ENCODE measurements around the gene TRIM7. TPM values are rescaled to one million over a fixed set of nuclear protein-coding genes. Genes with fewer than 3 reads are reported as not detected.

The TRIM7 gene
- total and polyA plus RNA-seq, 2 donors (not counting 1 experiment from before 2014, with no cell fraction given) = 1.7 to 7.4 TPM

- Histone ChIP-seq H3K27ac (ENCODE audit: low read length in 2 of 2) (no peak overlapping the region), H3K9me3 (ENCODE audit: control extremely low read depth in 1 of 3, control insufficient read depth in 2 of 3, insufficient read depth in 1 of 3, low read length in 2 of 3) (no peaks in the 10 kb centered on the region), H3K9ac (ENCODE audit: low read length) (no peak overlapping the region), H3K4me3 (ENCODE audit: control extremely low read depth in 1 of 5, extremely low read depth in 1 of 5, insufficient read depth in 1 of 5, low read depth in 2 of 5, low read length in 4 of 5) (no peak overlapping the region), H3K79me2 (ENCODE audit: control insufficient read depth, insufficient read depth, low read length) (peaks cover 41% of the 10 kb centered on the region), H3K4me2 (replicated peaks; ENCODE audit: low read depth, low read length, poor library complexity, severe bottlenecking) (no peak overlapping the region), H4K20me1 (ENCODE audit: control insufficient read depth, insufficient read depth, low read length, poor library complexity, severe bottlenecking) (peaks cover 1% of the 10 kb centered on the region), H2AFZ (ENCODE audit: insufficient read depth, low read depth, low read length, poor library complexity, severe bottlenecking) (no peak overlapping the region), H3K27me3 (replicated peaks in 1 of 4; ENCODE audit: control extremely low read depth in 1 of 4, control insufficient read depth in 3 of 4, insufficient read depth in 4 of 4, low read length in 3 of 4) (no peaks in the 10 kb centered on the region), H3K4me1 (ENCODE audit: control insufficient read depth in 2 of 2, insufficient read depth in 2 of 2, low read length in 2 of 2) (peaks cover 2 to 3% of the 10 kb centered on the region in 2 donors), H3K36me3 (replicated peaks in 1 of 2; ENCODE audit: control extremely low read depth in 1 of 2, control insufficient read depth in 1 of 2, extremely low read depth in 1 of 2, insufficient read depth in 2 of 2, low read length in 1 of 2) (peaks cover 0 to 47% of the 10 kb centered on the region in 2 experiments)
- Mint-ChIP-seq H3K4me3 (no peak overlapping the region), H3K4me1 (peaks cover 13% of the 10 kb centered on the region), H3K9me3 (ENCODE audit: insufficient read depth) (no peaks in the 10 kb centered on the region), H3K27ac (peak overlapping the region; percentile 20), H3K27me3 (no peaks in the 10 kb centered on the region)
- POLR2A ChIA-PET = no interaction called here
- 48% methylated on average over 4 of the region's 6 CpGs for WGBS (ENCODE audit: insufficient coverage)
- no peak for ATAC-seq (ENCODE audit: low read depth)
- no peak for DNase-seq
- CTCF ChIA-PET = no interaction called here
- TF ChIP-seq EZH2 (IDR thresholded peaks at IDR 0.05; ENCODE audit: borderline replicate concordance, insufficient read depth, low read depth, low read length, poor library complexity, severe bottlenecking) (no peak), CTCF (IDR thresholded peaks at IDR 0.05) (no peak)
- intact Hi-C loops (cut with micrococcal nuclease) = no loop called here
Measured at GRCh38 chr5:181230551-181230950, 25.6 kb upstream of the TRIM7 start.

GRCh38 chr5:181229996-181230395 lies 25.0 kb upstream of the TRIM7 start:
- intact Hi-C loops (cut with micrococcal nuclease) = no loop called here
- Mint-ChIP-seq H3K27me3 (no peaks in the 10 kb centered on the region), H3K27ac (peak overlapping the region; percentile 15), H3K4me1 (peaks cover 19% of the 10 kb centered on the region), H3K9me3 (ENCODE audit: insufficient read depth) (no peaks in the 10 kb centered on the region), H3K4me3 (no peak overlapping the region)
- no peak overlapping the region for H3K4me2 ChIP-seq (replicated peaks; ENCODE audit: low read depth, low read length, poor library complexity, severe bottlenecking)
- H3K27ac ChIP-seq (ENCODE audit: low read length in 2 of 2) = no peak overlapping the region
- no peaks in the 10 kb centered on the region for H3K27me3 ChIP-seq (replicated peaks in 1 of 4; ENCODE audit: control extremely low read depth in 1 of 4, control insufficient read depth in 3 of 4, insufficient read depth in 4 of 4, low read length in 3 of 4)
- H3K9ac ChIP-seq (ENCODE audit: low read length) = no peak overlapping the region
- no peaks in the 10 kb centered on the region for H3K9me3 ChIP-seq (ENCODE audit: control extremely low read depth in 1 of 3, control insufficient read depth in 2 of 3, insufficient read depth in 1 of 3, low read length in 2 of 3)
- no peak overlapping the region for H3K4me3 ChIP-seq (ENCODE audit: control extremely low read depth in 1 of 5, extremely low read depth in 1 of 5, insufficient read depth in 1 of 5, low read depth in 2 of 5, low read length in 4 of 5)
- H4K20me1 ChIP-seq (ENCODE audit: control insufficient read depth, insufficient read depth, low read length, poor library complexity, severe bottlenecking) = no peaks in the 10 kb centered on the region
- ChIA-PET POLR2A (no interaction called here), CTCF (no interaction called here)
- H3K4me1 ChIP-seq (ENCODE audit: control insufficient read depth in 2 of 2, insufficient read depth in 2 of 2, low read length in 2 of 2) = peaks cover 7 to 8% of the 10 kb centered on the region in 2 donors
- peaks cover 0 to 42% of the 10 kb centered on the region in 2 experiments for H3K36me3 ChIP-seq (replicated peaks in 1 of 2; ENCODE audit: control extremely low read depth in 1 of 2, control insufficient read depth in 1 of 2, extremely low read depth in 1 of 2, insufficient read depth in 2 of 2, low read length in 1 of 2)
- peaks cover 46% of the 10 kb centered on the region for H3K79me2 ChIP-seq (ENCODE audit: control insufficient read depth, insufficient read depth, low read length)
- H2AFZ ChIP-seq (ENCODE audit: insufficient read depth, low read depth, low read length, poor library complexity, severe bottlenecking) = no peak overlapping the region
- ATAC-seq (ENCODE audit: low read depth) = no peak
- 100% methylated on average over 4 of the region's 13 CpGs for WGBS (ENCODE audit: insufficient coverage)
- TF ChIP-seq CTCF (IDR thresholded peaks at IDR 0.05) (no peak), EZH2 (IDR thresholded peaks at IDR 0.05; ENCODE audit: borderline replicate concordance, insufficient read depth, low read depth, low read length, poor library complexity, severe bottlenecking) (no peak)
- no peak for DNase-seq
